LNCaP clone FGC (cell line): ENCODE data around the gene LIPC.

Experiments
- DNase-seq: peaks from one replicate; pipeline ENCODE4 v3.0.0-alpha.2; 2011; ENCODE audit warnings: low read depth
- H3K4me3 ChIP-seq: 2 replicates; pipeline ENCODE4 v1.5.1; 2011; ENCODE audit warnings: mild to moderate bottlenecking, low read depth, low read length, control low read depth
- TF ChIP-seq, protein P1 (sequence below): IDR thresholded peaks from 2 replicates; pipeline ENCODE4 v1.5.1; 2012; ENCODE audit warnings: mild to moderate bottlenecking; ENCODE audit not compliant: control insufficient read depth, insufficient read depth; ENCODE audit errors: extremely low read depth

LIPC gene

DNA sequence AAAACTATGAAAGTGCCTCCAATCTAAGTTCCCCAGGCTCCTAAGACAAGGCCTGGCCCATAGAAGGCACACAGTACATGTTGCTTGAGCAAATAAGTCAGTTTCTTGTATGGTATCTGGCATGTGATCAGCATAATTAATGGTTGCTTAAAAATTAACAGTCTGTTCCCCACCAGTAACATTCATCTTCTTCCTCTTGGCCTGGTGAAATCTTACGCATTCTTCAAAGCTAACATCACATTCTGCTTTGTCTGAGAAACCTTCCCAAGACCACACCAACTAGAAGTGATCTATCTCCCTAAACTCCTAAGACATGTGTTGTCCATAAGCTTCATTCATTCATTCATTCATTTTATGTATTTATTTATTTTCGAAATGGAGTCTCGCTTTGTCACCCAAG, 48.1 kb downstream of the LIPC start:
- TF ChIP-seq, protein P1, sequence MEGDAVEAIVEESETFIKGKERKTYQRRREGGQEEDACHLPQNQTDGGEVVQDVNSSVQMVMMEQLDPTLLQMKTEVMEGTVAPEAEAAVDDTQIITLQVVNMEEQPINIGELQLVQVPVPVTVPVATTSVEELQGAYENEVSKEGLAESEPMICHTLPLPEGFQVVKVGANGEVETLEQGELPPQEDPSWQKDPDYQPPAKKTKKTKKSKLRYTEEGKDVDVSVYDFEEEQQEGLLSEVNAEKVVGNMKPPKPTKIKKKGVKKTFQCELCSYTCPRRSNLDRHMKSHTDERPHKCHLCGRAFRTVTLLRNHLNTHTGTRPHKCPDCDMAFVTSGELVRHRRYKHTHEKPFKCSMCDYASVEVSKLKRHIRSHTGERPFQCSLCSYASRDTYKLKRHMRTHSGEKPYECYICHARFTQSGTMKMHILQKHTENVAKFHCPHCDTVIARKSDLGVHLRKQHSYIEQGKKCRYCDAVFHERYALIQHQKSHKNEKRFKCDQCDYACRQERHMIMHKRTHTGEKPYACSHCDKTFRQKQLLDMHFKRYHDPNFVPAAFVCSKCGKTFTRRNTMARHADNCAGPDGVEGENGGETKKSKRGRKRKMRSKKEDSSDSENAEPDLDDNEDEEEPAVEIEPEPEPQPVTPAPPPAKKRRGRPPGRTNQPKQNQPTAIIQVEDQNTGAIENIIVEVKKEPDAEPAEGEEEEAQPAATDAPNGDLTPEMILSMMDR: no peak

DNA sequence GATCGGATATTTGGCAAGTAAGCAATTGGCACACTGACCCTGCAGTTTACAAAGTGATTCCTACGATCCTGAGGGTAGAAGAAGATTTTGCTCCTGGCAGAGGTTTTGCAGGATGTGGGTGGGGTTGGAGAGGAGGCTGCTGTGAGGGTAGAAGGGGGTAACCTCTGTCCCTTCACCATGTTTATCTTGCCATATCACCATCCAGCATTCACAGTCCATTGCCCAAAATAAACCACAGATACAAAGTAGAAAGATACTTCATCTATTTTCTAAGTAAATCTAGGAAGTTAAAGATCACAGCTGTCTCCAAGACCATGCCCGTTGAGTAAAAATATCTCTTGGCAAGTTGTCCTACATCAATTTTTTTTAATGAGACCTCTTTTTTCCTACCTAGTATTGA, 51.6 kb downstream of the LIPC start:
- TF ChIP-seq, protein P1: no peak
- DNase-seq: no peak
- no peak overlapping the region for H3K4me3 ChIP-seq

More for the DNA sequence above, 48.1 kb downstream of the LIPC start:
- no peak overlapping the region for H3K4me3 ChIP-seq
- DNase-seq: no peak

DNA sequence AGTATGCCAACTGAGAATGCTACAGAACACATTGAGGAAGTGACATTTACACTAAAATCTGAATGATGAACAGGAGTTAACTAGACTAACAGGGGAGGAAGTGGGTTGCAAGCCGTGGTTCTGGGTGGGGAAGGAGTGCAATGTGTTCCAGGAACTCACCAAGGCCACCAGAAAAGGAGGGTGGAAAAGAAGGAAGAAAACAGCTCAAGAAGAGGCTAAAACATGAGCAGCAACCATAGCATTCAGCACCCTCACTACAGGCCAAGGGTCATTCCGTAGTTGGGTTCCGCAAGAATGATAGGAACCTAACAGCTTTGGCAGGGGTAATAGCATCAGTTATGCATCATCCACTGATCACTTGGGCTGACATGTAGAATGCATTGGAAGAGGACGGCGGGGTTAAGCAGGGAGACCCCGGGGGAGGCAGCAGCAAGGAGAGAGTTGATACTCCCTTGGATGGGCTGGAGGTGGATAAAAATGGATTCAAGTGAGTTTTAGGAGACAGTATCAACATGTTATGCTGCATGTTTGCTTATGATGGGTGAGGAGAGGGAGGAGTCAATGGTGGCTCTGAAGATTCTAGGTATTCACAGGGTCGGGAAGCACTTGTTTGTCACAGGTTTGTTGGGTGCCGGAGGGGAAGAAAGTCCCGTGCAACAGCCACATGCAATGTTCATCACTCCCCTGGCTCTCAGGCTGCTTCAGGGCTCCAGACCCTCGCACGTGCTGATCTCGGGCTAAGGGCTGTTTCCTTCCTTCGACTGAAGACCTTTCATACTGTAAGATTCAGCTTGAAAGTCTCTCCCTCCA, 53.2 kb downstream of the LIPC start:
- no peak overlapping the region for H3K4me3 ChIP-seq
- TF ChIP-seq, protein P1: no peak
- no peak for DNase-seq

DNA sequence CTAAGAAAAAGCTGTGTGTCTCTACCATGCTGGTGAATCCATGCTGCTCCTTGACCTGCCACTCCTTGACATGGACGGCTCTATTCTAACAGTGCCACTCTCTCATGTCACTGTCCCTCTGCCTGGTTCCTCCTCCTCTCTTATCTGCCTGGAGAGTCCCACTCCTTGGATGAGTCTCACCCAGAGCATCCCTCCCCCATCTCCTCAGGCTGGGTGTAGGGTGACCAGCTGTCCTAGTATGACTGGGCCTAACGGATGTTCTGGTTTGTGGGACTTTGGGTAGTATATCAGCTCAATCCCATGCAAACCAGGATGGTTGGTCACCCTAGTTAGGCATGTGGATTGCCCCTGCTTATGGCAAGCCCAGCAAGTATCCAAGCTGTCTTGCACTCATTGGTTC, 54.3 kb downstream of the LIPC start:
- no peak for DNase-seq
- TF ChIP-seq, protein P1: no peak
- H3K4me3 ChIP-seq: no peak overlapping the region

DNA sequence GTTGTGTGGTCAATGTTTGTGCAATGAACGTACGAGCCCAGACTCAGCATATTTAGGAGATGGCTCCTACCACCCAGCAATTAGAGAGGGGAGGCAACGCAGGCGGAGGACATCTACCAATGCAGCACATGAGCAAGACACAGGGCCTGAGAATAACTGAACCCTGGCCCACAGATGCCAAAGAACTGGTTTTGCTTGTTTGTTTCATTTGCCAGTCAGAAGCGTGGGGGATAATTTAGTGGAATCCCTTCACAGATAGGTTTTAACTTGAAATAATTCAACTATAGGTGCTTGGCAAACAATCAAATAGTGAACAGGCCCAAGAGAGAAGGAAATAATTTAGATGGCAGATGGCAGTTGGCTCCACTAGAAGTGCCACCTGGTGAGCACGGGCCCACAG, 54.8 kb downstream of the LIPC start:
- no peak for DNase-seq
- no peak overlapping the region for H3K4me3 ChIP-seq
- TF ChIP-seq, protein P1: no peak

DNA sequence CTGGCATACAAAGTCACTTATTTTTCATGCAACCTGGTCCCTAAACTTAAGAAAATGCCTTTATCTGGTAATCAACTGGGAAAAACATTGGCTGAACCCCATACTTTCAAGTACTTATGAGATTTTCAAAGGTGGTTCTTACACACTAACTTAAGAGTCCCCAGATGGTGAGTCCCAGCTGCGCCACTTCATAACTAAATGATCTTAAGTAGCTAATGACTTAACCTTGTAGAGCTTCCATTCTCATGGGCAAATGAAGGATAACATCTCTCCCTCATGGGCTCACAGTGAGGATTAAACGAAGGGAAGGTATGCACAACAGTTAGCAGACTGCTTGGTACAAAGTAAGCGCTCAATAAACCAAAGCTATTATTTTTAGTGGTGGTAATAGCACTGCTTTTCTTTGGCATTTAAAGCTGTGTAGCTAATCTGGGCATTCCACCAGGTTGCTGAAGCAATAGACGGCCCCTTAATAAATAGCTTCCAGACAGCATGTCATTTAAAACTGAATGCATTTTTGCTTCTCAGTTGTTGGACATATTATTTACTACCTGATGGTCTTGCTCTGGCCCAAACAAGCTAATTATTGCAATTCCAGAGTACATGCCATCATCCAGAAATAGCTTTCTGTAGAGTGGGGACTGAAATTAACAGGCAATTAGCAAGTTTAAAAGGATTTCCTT, 55.4 kb downstream of the LIPC start:
- DNase-seq: no peak
- TF ChIP-seq, protein P1: no peak
- no peak overlapping the region for H3K4me3 ChIP-seq
